Ovary (tissue), 9 donors: ENCODE measurements around the gene GLI1. TPM values are rescaled to one million over a fixed set of nuclear protein-coding genes. Genes with fewer than 3 reads are reported as not detected.

ENCODE experiments used
- DNase-seq, 5 donors: peaks; one replicate each; pipeline ENCODE4 v3.0.0-alpha.2; 2019 to 2020
- H3K27ac ChIP-seq, 2 donors: fragments of 200-600 bp; one replicate each; pipeline versions ENCODE4 v1.5.1 to v1.8.0; 2019 to 2022
- H3K27me3 ChIP-seq: fragments of 200-600 bp; one replicate; pipeline ENCODE4 v1.8.0; 2022
- H3K36me3 ChIP-seq: fragments of 200-600 bp; sonication (generic); one replicate; pipeline ENCODE4 v1.5.1; 2019
- H3K4me1 ChIP-seq: one replicate; pipeline ENCODE4 v1.8.1; 2013; ENCODE audit warnings: mild to moderate bottlenecking, moderate library complexity; ENCODE audit not compliant: insufficient read depth
- H3K4me3 ChIP-seq: fragments of 200-600 bp; sonication (generic); one replicate; pipeline ENCODE4 v1.5.1; 2017
- H3K9me3 ChIP-seq, 2 donors: fragments of 200-600 bp in 1 of 2; sonication (generic) in 1 of 2; one replicate each; pipeline versions ENCODE4 v1.5.1 to v1.8.1; 2013 to 2019; ENCODE audit warnings: mild to moderate bottlenecking in 1 of 2, moderate library complexity in 1 of 2
- CTCF ChIP-seq, 3 donors: fragments of 450-650 bp in 2 of 3; fragments of 200-600 bp in 1 of 3; IDR thresholded peaks; one replicate each; pipeline versions ENCODE4 v1.5.1 to v1.8.0; 2016 to 2022; ENCODE audit warnings: antibody characterized with exemption in 3 of 3, mild to moderate bottlenecking in 1 of 3
- EP300 ChIP-seq: sonication (generic); formaldehyde crosslinking; IDR thresholded peaks from one replicate; pipeline ENCODE4 v1.6.1; 2017; ENCODE audit warnings: antibody characterized with exemption
- POLR2A ChIP-seq: fragments of 450-650 bp; IDR thresholded peaks from one replicate; pipeline ENCODE4 v1.6.1; 2017; ENCODE audit warnings: antibody characterized with exemption, mild to moderate bottlenecking, moderate library complexity
- WGBS, 3 donors: extraction: QIAGEN DNeasy Blood & Tissue Kit in 1 of 3; methylation state at CpG; one replicate each; pipeline versions ENCODE4 v1.1.5 to v1.1.7; 2013 to 2017; 5-methylcytosine and 5-hydroxymethylcytosine counted together
- intact Hi-C, 4 donors: fragments of 100-400 bp; cut with DNase I; formaldehyde crosslinking; loops; one replicate each; pipeline versions ENCODE4 v1.11.0 to v1.15.1; 2022 to 2023
- polyA plus RNA-seq, 2 donors: library from polyadenylated mRNA; stranded (reverse); fragments of 200-250 nt in 1 of 2; fragments of 350-450 nt in 1 of 2; fragmentation: Illumina TruSeq in 1 of 2; extraction: RNeasy Lipid Tissue Mini Kit (QIAGEN cat#74804) in 1 of 2; gene quantifications; one replicate each; pipeline ENCODE4 v1.2.3, GENCODE V29; 2013 to 2014
- total RNA-seq, 7 donors: library from RNA; depleted of rRNA in 2 of 7; stranded (reverse); fragments of >200 nt in 2 of 7; fragmentation: NEBNext Ultra II Directional in 3 of 7; extraction: Animal tissue kit (Norgen Biotek cat#: 25700) in 3 of 7; gene quantifications; one replicate each; pipeline versions ENCODE4 v1.1.0 to v1.2.4, GENCODE V29; 2016 to 2023
- donor health status: DM: no; HTN: no; CAD: no; lungs with moderate emphysema.
- donor health status: DM: no; HTN: no; CAD: no.
- donor health status: Bipolar disorder and iron deficiency.
- donor health status: DM: yes; HTN: yes; CAD: no.
- donor health status: DM: no; HTN: no; CAD: no.
- donor health status: DM: yes; HTN: yes; CAD: no.

The GLI1 gene
- total and polyA plus RNA-seq, 9 donors, result 0.48 to 4.1 (median 1.5) TPM; not detected in 1

GRCh38 chr12:57514720-57515407, 55.3 kb downstream of the GLI1 start:
- no peaks in the 10 kb centered on the region for H3K9me3 ChIP-seq
- no peaks in the 10 kb centered on the region for H3K36me3 ChIP-seq
- intact Hi-C loops, result no loop called here
- H3K27me3 ChIP-seq, result no peaks in the 10 kb centered on the region
- TF ChIP-seq EP300 (no peak), CTCF (IDR thresholded peaks at IDR 0.05) (no peak), POLR2A (no peak)
- H3K4me3 ChIP-seq, result no peak overlapping the region
- DNase-seq, result no peak
- 83 to 87% (median 87%) methylated on average over 9 of the region's 9 CpGs for WGBS, 3 donors
- H3K27ac ChIP-seq, result no peak overlapping the region
- peaks cover 2% of the 10 kb centered on the region for H3K4me1 ChIP-seq

GRCh38 chr12:57515408-57515933, 55.9 kb downstream of the GLI1 start:
- Histone ChIP-seq H3K9me3 (no peaks in the 10 kb centered on the region), H3K36me3 (no peaks in the 10 kb centered on the region), H3K4me1 (peaks cover 2% of the 10 kb centered on the region), H3K27ac (no peak overlapping the region), H3K4me3 (no peak overlapping the region), H3K27me3 (no peaks in the 10 kb centered on the region)
- intact Hi-C loops, result no loop called here
- DNase-seq, result no peak
- 62 to 72% (median 63%) methylated on average over 3 of the region's 3 CpGs for WGBS, 3 donors
- TF ChIP-seq CTCF (IDR thresholded peaks at IDR 0.05), result no peak
- no peak for TF ChIP-seq POLR2A
- TF ChIP-seq EP300, result no peak

GRCh38 chr12:57515934-57516541, 56.5 kb downstream of the GLI1 start:
- Histone ChIP-seq H3K27ac (no peak overlapping the region), H3K36me3 (no peaks in the 10 kb centered on the region), H3K4me3 (no peak overlapping the region), H3K9me3 (no peaks in the 10 kb centered on the region), H3K27me3 (no peaks in the 10 kb centered on the region), H3K4me1 (peaks cover 3% of the 10 kb centered on the region)
- intact Hi-C loops, result no loop called here
- no peak for DNase-seq
- WGBS, 3 donors, result 80 to 85% (median 83%) methylated on average over 11 of the region's 11 CpGs
- no peak for TF ChIP-seq EP300
- TF ChIP-seq POLR2A, result no peak
- TF ChIP-seq CTCF (IDR thresholded peaks at IDR 0.05), result no peak

GRCh38 chr12:57516617-57517153, 57.1 kb downstream of the GLI1 start:
- 83 to 86% (median 86%) methylated on average over 11 of the region's 11 CpGs for WGBS, 3 donors
- H3K36me3 ChIP-seq, result no peaks in the 10 kb centered on the region
- no peak for TF ChIP-seq EP300
- TF ChIP-seq CTCF (IDR thresholded peaks at IDR 0.05), result no peak
- no peak for TF ChIP-seq POLR2A
- no peak overlapping the region for H3K4me3 ChIP-seq
- intact Hi-C loops, result no loop called here
- H3K9me3 ChIP-seq, result no peaks in the 10 kb centered on the region
- H3K27me3 ChIP-seq, result no peaks in the 10 kb centered on the region
- peaks cover 7% of the 10 kb centered on the region for H3K4me1 ChIP-seq
- no peak for DNase-seq
- no peak overlapping the region for H3K27ac ChIP-seq
